ENCODE data around the gene SENP1. TPM values are rescaled to one million over a fixed set of nuclear protein-coding genes. Genes with fewer than 3 reads are reported as not detected.
"Not testable (repeated sequence)": the region's sequence is repeated elsewhere in the genome, so short reads cannot be mapped to it uniquely, and the experiment has no call there.

SENP1 gene
- total RNA-seq, 1 experiment from 2014 or later: 44.5 TPM

GRCh38 chr12:48131517-48131916 lies 25.6 kb upstream of the SENP1 start:
- Histone ChIP-seq H3K36me3 (ENCODE audit: insufficient read depth, low read length) (peaks cover 85% of the 10 kb centered on the region), H3K27me3 (ENCODE audit: low read length) (no peaks in the 10 kb centered on the region), H3K4me1 (ENCODE audit: low read length) (no peaks in the 10 kb centered on the region), H2AFZ (ENCODE audit: low read length) (no peak overlapping the region), H3K4me3 (ENCODE audit: low read length) (no peak overlapping the region), H3K9me3 (ENCODE audit: low read length) (no peaks in the 10 kb centered on the region), H4K20me1 (ENCODE audit: insufficient read depth, low read depth, low read length) (peaks cover 4% of the 10 kb centered on the region; the same call in 1 of the 2 replicates), H3K9me2 (replicated peaks; ENCODE audit: insufficient read depth, low read length) (no peaks in the 10 kb centered on the region), H3K4me2 (ENCODE audit: low read depth, low read length, poor library complexity, severe bottlenecking) (no peak overlapping the region), H3K27ac (ENCODE audit: low read length) (no peak overlapping the region), H3K9ac (ENCODE audit: low read length) (no peak overlapping the region), H3K79me2 (ENCODE audit: low read length) (peaks cover 36% of the 10 kb centered on the region)
- no peak for DNase-seq

- Histone ChIP-seq H3K4me3 (ENCODE audit: low read length) (no peak overlapping the region), H3K36me3 (ENCODE audit: insufficient read depth, low read length) (peaks cover 86% of the 10 kb centered on the region)
Measured at GRCh38 chr12:48129376-48129775, 23.5 kb upstream of the SENP1 start.

GRCh38 chr12:48128800-48129199 lies 22.9 kb upstream of the SENP1 start:
- Histone ChIP-seq H3K9ac (ENCODE audit: low read length) (no peak overlapping the region), H3K79me2 (ENCODE audit: low read length) (peaks cover 54% of the 10 kb centered on the region), H3K9me3 (ENCODE audit: low read length) (no peaks in the 10 kb centered on the region), H2AFZ (ENCODE audit: low read length) (no peak overlapping the region), H4K20me1 (ENCODE audit: insufficient read depth, low read depth, low read length) (peaks cover 4% of the 10 kb centered on the region; the same call in 1 of the 2 replicates), H3K9me2 (replicated peaks; ENCODE audit: insufficient read depth, low read length) (no peaks in the 10 kb centered on the region), H3K36me3 (ENCODE audit: insufficient read depth, low read length) (peaks cover 84% of the 10 kb centered on the region), H3K27ac (ENCODE audit: low read length) (no peak overlapping the region), H3K4me3 (ENCODE audit: low read length) (no peak overlapping the region), H3K27me3 (ENCODE audit: low read length) (no peaks in the 10 kb centered on the region), H3K4me1 (ENCODE audit: low read length) (no peaks in the 10 kb centered on the region), H3K4me2 (ENCODE audit: low read depth, low read length, poor library complexity, severe bottlenecking) (no peak overlapping the region)
- DNase-seq: no peak

More at GRCh38 chr12:48129376-48129775, 23.5 kb upstream of the SENP1 start:
- Histone ChIP-seq H3K9me2 (replicated peaks; ENCODE audit: insufficient read depth, low read length) (no peaks in the 10 kb centered on the region), H3K4me1 (ENCODE audit: low read length) (no peaks in the 10 kb centered on the region), H3K79me2 (ENCODE audit: low read length) (peaks cover 51% of the 10 kb centered on the region), H3K9ac (ENCODE audit: low read length) (no peak overlapping the region), H3K9me3 (ENCODE audit: low read length) (no peaks in the 10 kb centered on the region), H4K20me1 (ENCODE audit: insufficient read depth, low read depth, low read length) (peaks cover 4% of the 10 kb centered on the region; the same call in 1 of the 2 replicates), H3K27me3 (ENCODE audit: low read length) (no peaks in the 10 kb centered on the region), H3K27ac (ENCODE audit: low read length) (no peak overlapping the region), H2AFZ (ENCODE audit: low read length) (no peak overlapping the region), H3K4me2 (ENCODE audit: low read depth, low read length, poor library complexity, severe bottlenecking) (no peak overlapping the region)
- no peak for DNase-seq

- no peak overlapping the region for H3K4me3 ChIP-seq (ENCODE audit: low read length)
- H3K4me2 ChIP-seq (ENCODE audit: low read depth, low read length, poor library complexity, severe bottlenecking): no peak overlapping the region
- H4K20me1 ChIP-seq (ENCODE audit: insufficient read depth, low read depth, low read length): no peaks in the 10 kb centered on the region
- peaks cover 82% of the 10 kb centered on the region for H3K36me3 ChIP-seq (ENCODE audit: insufficient read depth, low read length)
- no peaks in the 10 kb centered on the region for H3K4me1 ChIP-seq (ENCODE audit: low read length)
- H3K9me2 ChIP-seq (replicated peaks; ENCODE audit: insufficient read depth, low read length): no peaks in the 10 kb centered on the region
- DNase-seq: no peak
- H2AFZ ChIP-seq (ENCODE audit: low read length): no peak overlapping the region
- H3K27me3 ChIP-seq (ENCODE audit: low read length): no peaks in the 10 kb centered on the region
- H3K79me2 ChIP-seq (ENCODE audit: low read length): peaks cover 71% of the 10 kb centered on the region
- no peaks in the 10 kb centered on the region for H3K9me3 ChIP-seq (ENCODE audit: low read length)
- H3K27ac ChIP-seq (ENCODE audit: low read length): no peak overlapping the region
- H3K9ac ChIP-seq (ENCODE audit: low read length): no peak overlapping the region
Measured at GRCh38 chr12:48126953-48127630, 21.2 kb upstream of the SENP1 start.

- no peaks in the 10 kb centered on the region for H3K9me3 ChIP-seq (ENCODE audit: low read length)
- no peak overlapping the region for H3K27ac ChIP-seq (ENCODE audit: low read length)
- no peak overlapping the region for H2AFZ ChIP-seq (ENCODE audit: low read length)
- H3K79me2 ChIP-seq (ENCODE audit: low read length): peaks cover 82% of the 10 kb centered on the region
- DNase-seq: no peak
- peaks cover 81% of the 10 kb centered on the region for H3K36me3 ChIP-seq (ENCODE audit: insufficient read depth, low read length)
- H3K9ac ChIP-seq (ENCODE audit: low read length): no peak overlapping the region
- no peak overlapping the region for H3K4me3 ChIP-seq (ENCODE audit: low read length)
- no peaks in the 10 kb centered on the region for H3K27me3 ChIP-seq (ENCODE audit: low read length)
- no peaks in the 10 kb centered on the region for H3K9me2 ChIP-seq (replicated peaks; ENCODE audit: insufficient read depth, low read length)
- no peaks in the 10 kb centered on the region for H4K20me1 ChIP-seq (ENCODE audit: insufficient read depth, low read depth, low read length)
- peaks cover 5% of the 10 kb centered on the region for H3K4me1 ChIP-seq (ENCODE audit: low read length)
- H3K4me2 ChIP-seq (ENCODE audit: low read depth, low read length, poor library complexity, severe bottlenecking): no peak overlapping the region
Measured at GRCh38 chr12:48125985-48126384, 20.1 kb upstream of the SENP1 start.

GRCh38 chr12:48125542-48125941 lies 19.7 kb upstream of the SENP1 start:
- H3K27ac ChIP-seq (ENCODE audit: low read length); H3K4me2 ChIP-seq (ENCODE audit: low read depth, low read length, poor library complexity, severe bottlenecking); H3K9me2 ChIP-seq (replicated peaks; ENCODE audit: insufficient read depth, low read length); H3K9me3 ChIP-seq (ENCODE audit: low read length); H4K20me1 ChIP-seq (ENCODE audit: insufficient read depth, low read depth, low read length); H3K4me1 ChIP-seq (ENCODE audit: low read length); H3K4me3 ChIP-seq (ENCODE audit: low read length); H3K9ac ChIP-seq (ENCODE audit: low read length); DNase-seq; H3K27me3 ChIP-seq (ENCODE audit: low read length); H2AFZ ChIP-seq (ENCODE audit: low read length): not testable (repeated sequence)
- H3K79me2 ChIP-seq (ENCODE audit: low read length): peaks cover 86% of the 10 kb centered on the region
- H3K36me3 ChIP-seq (ENCODE audit: insufficient read depth, low read length): peaks cover 77% of the 10 kb centered on the region

GRCh38 chr12:48123169-48123568 lies 17.3 kb upstream of the SENP1 start:
- Histone ChIP-seq H3K9me2 (replicated peaks; ENCODE audit: insufficient read depth, low read length) (no peaks in the 10 kb centered on the region), H3K9ac (ENCODE audit: low read length) (no peak overlapping the region), H4K20me1 (ENCODE audit: insufficient read depth, low read depth, low read length) (no peaks in the 10 kb centered on the region), H3K79me2 (ENCODE audit: low read length) (peaks cover 80% of the 10 kb centered on the region), H2AFZ (ENCODE audit: low read length) (no peak overlapping the region), H3K27ac (ENCODE audit: low read length) (no peak overlapping the region), H3K36me3 (ENCODE audit: insufficient read depth, low read length) (peaks cover 57% of the 10 kb centered on the region), H3K9me3 (ENCODE audit: low read length) (no peaks in the 10 kb centered on the region), H3K4me1 (ENCODE audit: low read length) (peaks cover 24% of the 10 kb centered on the region), H3K4me2 (ENCODE audit: low read depth, low read length, poor library complexity, severe bottlenecking) (no peak overlapping the region), H3K4me3 (ENCODE audit: low read length) (no peak overlapping the region), H3K27me3 (ENCODE audit: low read length) (no peaks in the 10 kb centered on the region)
- no peak for DNase-seq

GRCh38 chr12:48122065-48122834 lies 16.4 kb upstream of the SENP1 start:
- Histone ChIP-seq H3K27ac (ENCODE audit: low read length) (no peak overlapping the region), H3K36me3 (ENCODE audit: insufficient read depth, low read length) (peaks cover 50% of the 10 kb centered on the region), H3K9ac (ENCODE audit: low read length) (no peak overlapping the region), H3K4me3 (ENCODE audit: low read length) (no peak overlapping the region), H3K4me2 (ENCODE audit: low read depth, low read length, poor library complexity, severe bottlenecking) (no peak overlapping the region), H3K79me2 (ENCODE audit: low read length) (peaks cover 72% of the 10 kb centered on the region), H3K9me3 (ENCODE audit: low read length) (no peaks in the 10 kb centered on the region), H2AFZ (ENCODE audit: low read length) (no peak overlapping the region), H3K4me1 (ENCODE audit: low read length) (peaks cover 29% of the 10 kb centered on the region), H4K20me1 (ENCODE audit: insufficient read depth, low read depth, low read length) (no peaks in the 10 kb centered on the region), H3K9me2 (replicated peaks; ENCODE audit: insufficient read depth, low read length) (no peaks in the 10 kb centered on the region), H3K27me3 (ENCODE audit: low read length) (no peaks in the 10 kb centered on the region)
- no peak for DNase-seq
